Panc1 (cell line): Measurements from ENCODE around the gene GSTO2. TPM values are rescaled to one million over a fixed set of nuclear protein-coding genes. Genes with fewer than 3 reads are reported as not detected.

Source experiments
- ATAC-seq: fragments of 200-7000 bp; cut with Tn5 transposase; 2 replicates; pipeline ENCODE4 v1.9.1; 2020; ENCODE audit warnings: mild to moderate bottlenecking, moderate library complexity
- BruUV-seq: library from RNA; stranded (reverse); fragments of 400-500 nt; replicated peaks from 2 replicates; lab custom pipeline; 2021; lab: Mats Ljungman, UMichigan
- CTCF ChIA-PET: fragments of 300-600 bp; sonication (Branson Sonifier 250); formaldehyde crosslinking; loops from one replicate; lab custom pipeline; 2022; ENCODE audit warnings: antibody characterized with exemption; lab: Charles Lee
- POLR2A ChIA-PET: fragments of 300-600 bp; sonication (Branson Sonifier 250); formaldehyde crosslinking; loops from one replicate; lab custom pipeline; 2022; ENCODE audit warnings: antibody characterized with exemption; lab: Charles Lee
- DNase-seq: peaks from one replicate; pipeline ENCODE4 v3.0.0-alpha.2; 2010; ENCODE audit warnings: low read depth, low spot score
- H3K27ac ChIP-seq: 2 replicates; pipeline ENCODE4 v1.5.1; 2011; ENCODE audit warnings: mild to moderate bottlenecking, low read length, inconsistent platforms
- H3K27me3 ChIP-seq: fragments of 200-500 bp; sonication (Bioruptor generic); 2 replicates; pipeline ENCODE4 v1.6.0; 2014; ENCODE audit warnings: low read length, inconsistent platforms; ENCODE audit not compliant: control insufficient read depth, insufficient read depth
- H3K36me3 ChIP-seq: fragments of 200-500 bp; sonication (Bioruptor generic); 2 replicates; pipeline ENCODE4 v1.5.1; 2014; ENCODE audit warnings: inconsistent platforms, mild to moderate bottlenecking, low read length, moderate library complexity; ENCODE audit not compliant: control insufficient read depth, insufficient read depth
- H3K4me1 ChIP-seq: 2 replicates; pipeline ENCODE4 v1.5.1; 2011; ENCODE audit warnings: inconsistent platforms, mild to moderate bottlenecking, low read length, moderate library complexity; ENCODE audit not compliant: control insufficient read depth, insufficient read depth
- H3K4me3 ChIP-seq, 2 experiments: 2 replicates each; pipeline ENCODE4 v1.5.1; 2011 to 2012; ENCODE audit warnings: low read depth in 2 of 2, low read length in 2 of 2, mild to moderate bottlenecking in 2 of 2, inconsistent platforms in 1 of 2, moderate library complexity in 1 of 2
- H3K9me3 ChIP-seq: fragments of 200-500 bp; sonication (Bioruptor generic); 2 replicates; pipeline ENCODE4 v1.5.1; 2014; ENCODE audit warnings: low read depth, mild to moderate bottlenecking, inconsistent platforms, low read length, moderate library complexity; ENCODE audit not compliant: control insufficient read depth, insufficient read depth
- CTCF ChIP-seq: fragments of 450-650 bp; IDR thresholded peaks from 2 replicates; pipeline ENCODE4 v1.5.1; 2017; ENCODE audit warnings: mild to moderate bottlenecking
- POLR2AphosphoS5 ChIP-seq: IDR thresholded peaks from 2 replicates; pipeline ENCODE4 v1.6.1; 2012; ENCODE audit warnings: mild to moderate bottlenecking, low read depth, low read length, moderate library complexity
- REST ChIP-seq, 2 experiments: IDR thresholded peaks; 2 replicates each; pipeline ENCODE4 v1.6.1; 2011 to 2012; ENCODE audit warnings: low read depth in 2 of 2, control low read depth in 1 of 2, low read length in 1 of 2, mild to moderate bottlenecking in 1 of 2, moderate library complexity in 1 of 2; ENCODE audit not compliant: insufficient read depth in 1 of 2
- SIN3A ChIP-seq: IDR thresholded peaks from 2 replicates; pipeline ENCODE4 v1.6.1; 2012; ENCODE audit warnings: low read depth, mild to moderate bottlenecking, low read length, moderate library complexity, borderline replicate concordance; ENCODE audit not compliant: insufficient read depth
- TCF7L2 ChIP-seq: IDR thresholded peaks from 2 replicates; pipeline ENCODE4 v1.6.1; 2011; ENCODE audit warnings: mild to moderate bottlenecking, low read depth, low read length, inconsistent platforms
- in situ Hi-C: cut with HindIII; loops from 2 replicates; pipeline ENCODE4 v1.10.0; 2016; ENCODE audit warnings: low sequenced_read_pairs, low pct_unique_long_range_greater_than_20kb
- intact Hi-C: fragments of 100-400 bp; cut with micrococcal nuclease; formaldehyde crosslinking; loops from one replicate; pipeline ENCODE4 v1.10.0; 2022; ENCODE audit not compliant: unreplicated experiment
- total RNA-seq: library from RNA; stranded (reverse); gene quantifications from one replicate; pipeline ENCODE4 v1.2.1, GENCODE V29; 2021; ENCODE audit not compliant: unreplicated experiment

The GSTO2 gene
- total RNA-seq, 1 experiment from 2014 or later: 28.5 TPM

- no peaks in the 10 kb centered on the region for H3K27me3 ChIP-seq
- no peak overlapping the region for H3K4me3 ChIP-seq
- POLR2A ChIA-PET: no interaction called here
- H3K27ac ChIP-seq: no peak overlapping the region
- no TSS peak for BruUV-seq
- TF ChIP-seq SIN3A: no peak
- no peak for TF ChIP-seq POLR2AphosphoS5
- no peak for TF ChIP-seq CTCF
- TF ChIP-seq TCF7L2: no peak
- TF ChIP-seq REST (IDR thresholded peaks at IDR 0.05; ENCODE audit: insufficient read depth in 1 of 2, low read depth in 2 of 2, low read length in 1 of 2): no peak
- intact Hi-C loops (no loop called here), in situ Hi-C loops (no loop called here)
- H3K36me3 ChIP-seq: no peaks in the 10 kb centered on the region
- no peaks in the 10 kb centered on the region for H3K4me1 ChIP-seq
- no peak for DNase-seq
- no peaks in the 10 kb centered on the region for H3K9me3 ChIP-seq
- no peak for ATAC-seq
- CTCF ChIA-PET: no interaction called here
Measured at GRCh38 chr10:104281694-104282093, 12.7 kb downstream of the GSTO2 start.

- Histone ChIP-seq H3K27me3 (no peaks in the 10 kb centered on the region), H3K27ac (no peak overlapping the region), H3K36me3 (no peaks in the 10 kb centered on the region), H3K9me3 (no peaks in the 10 kb centered on the region), H3K4me3 (no peak overlapping the region), H3K4me1 (no peaks in the 10 kb centered on the region)
- DNase-seq (no peak), ATAC-seq (no peak)
- intact Hi-C loops: no loop called here
- TF ChIP-seq SIN3A (no peak), REST (IDR thresholded peaks at IDR 0.05; ENCODE audit: insufficient read depth in 1 of 2, low read depth in 2 of 2, low read length in 1 of 2) (no peak), TCF7L2 (no peak), POLR2AphosphoS5 (no peak), CTCF (no peak)
- CTCF ChIA-PET: no interaction called here
- POLR2A ChIA-PET: no interaction called here
- in situ Hi-C loops: no loop called here
- no TSS peak for BruUV-seq
Measured at GRCh38 chr10:104284846-104285245, 15.9 kb downstream of the GSTO2 start.
